H1 (cell line): ENCODE data around the gene SHC3. TPM values are rescaled to one million over a fixed set of nuclear protein-coding genes. Genes with fewer than 3 reads are reported as not detected.

Experiments used
- CTCF ChIA-PET: fragments of 300-600 bp; sonication (Branson Sonifier 250); formaldehyde crosslinking; loops from one replicate; lab custom pipeline; 2021; ENCODE audit not compliant: partially characterized antibody; lab: Charles Lee
- POLR2A ChIA-PET: fragments of 300-600 bp; sonication (Branson Sonifier 250); formaldehyde crosslinking; loops from one replicate; lab custom pipeline; 2021; ENCODE audit warnings: inconsistent platforms; ENCODE audit not compliant: partially characterized antibody; lab: Charles Lee
- DNase-seq, 2 experiments: peaks; one replicate each; pipeline versions ENCODE4 v3.0.0 to v3.0.0-alpha.2; 2010 to 2022; ENCODE audit warnings: low spot score in 2 of 2, low read depth in 1 of 2, mixed read lengths in 1 of 2
- FAIRE-seq: peaks from 2 replicates; lab custom pipeline; 2011; peaks lifted over from hg19 to GRCh38; lab: Jason Lieb, UNC
- H2AFZ ChIP-seq: 2 replicates; pipeline ENCODE4 v1.8.1; 2012; ENCODE audit warnings: low read length, inconsistent platforms
- H2AK5ac ChIP-seq: 2 replicates; pipeline ENCODE4 v1.6.1; 2013; ENCODE audit warnings: low read depth, low read length
- H2BK120ac ChIP-seq: replicated peaks from 2 replicates; pipeline ENCODE3; 2013; ENCODE audit warnings: low read depth, low read length, inconsistent platforms
- H2BK12ac ChIP-seq: 2 replicates; pipeline ENCODE4 v1.6.1; 2013; ENCODE audit warnings: low read depth, low read length
- H2BK15ac ChIP-seq: 2 replicates; pipeline ENCODE4 v1.6.1; 2013; ENCODE audit warnings: low read length
- H2BK20ac ChIP-seq: 2 replicates; pipeline ENCODE4 v1.6.1; 2013; ENCODE audit warnings: low read length
- H2BK5ac ChIP-seq: 2 replicates; pipeline ENCODE4 v1.6.1; 2013; ENCODE audit warnings: low read depth, low read length
- H3K14ac ChIP-seq: 2 replicates; pipeline ENCODE4 v1.6.1; 2013; ENCODE audit warnings: inconsistent platforms; ENCODE audit not compliant: insufficient read length
- H3K18ac ChIP-seq: 2 replicates; pipeline ENCODE4 v1.6.1; 2013; ENCODE audit warnings: low read length; ENCODE audit errors: extremely low read depth
- H3K23ac ChIP-seq: 2 replicates; pipeline ENCODE4 v1.6.1; 2013; ENCODE audit warnings: inconsistent platforms; ENCODE audit not compliant: insufficient read length
- H3K23me2 ChIP-seq: 2 replicates; pipeline ENCODE4 v1.6.1; 2013; ENCODE audit warnings: low read depth, low read length
- H3K27ac ChIP-seq: 2 replicates; pipeline ENCODE4 v1.6.1; 2011; ENCODE audit warnings: low read depth, low read length, inconsistent platforms
- H3K27me3 ChIP-seq, 4 experiments: replicated peaks in 1 of 4; 1 replicate in 1 of 4; 2 replicates in 3 of 4; pipeline versions ENCODE4 v1.6.1 to v1.8.1; 2011 to 2013; ENCODE audit warnings: low read length in 3 of 4, mild to moderate bottlenecking in 3 of 4, inconsistent platforms in 2 of 4, mixed read lengths in 2 of 4, moderate library complexity in 1 of 4; ENCODE audit not compliant: control insufficient read depth in 3 of 4, insufficient read depth in 3 of 4; ENCODE audit errors: extremely low read depth in 1 of 4
- H3K36me3 ChIP-seq, 4 experiments: 2 replicates each; pipeline versions ENCODE4 v1.6.1 to v1.8.1; 2011 to 2013; ENCODE audit warnings: mild to moderate bottlenecking in 4 of 4, low read length in 3 of 4, moderate library complexity in 2 of 4, control low read depth in 1 of 4, inconsistent platforms in 1 of 4; ENCODE audit not compliant: insufficient read depth in 4 of 4, control insufficient read depth in 2 of 4
- H3K4ac ChIP-seq: replicated peaks from 2 replicates; pipeline ENCODE3; 2013; ENCODE audit warnings: low read length, low read depth, mixed read lengths, inconsistent platforms; ENCODE audit not compliant: insufficient read length
- H3K4me1 ChIP-seq, 4 experiments: replicated peaks in 1 of 4; 1 replicate in 1 of 4; 2 replicates in 3 of 4; pipeline versions ENCODE4 v1.6.1 to v1.8.1; 2011 to 2013; ENCODE audit warnings: low read length in 3 of 4, inconsistent platforms in 2 of 4, mixed read lengths in 1 of 4; ENCODE audit not compliant: insufficient read depth in 4 of 4, control insufficient read depth in 3 of 4
- H3K4me2 ChIP-seq, 2 experiments: 2 replicates each; pipeline versions ENCODE4 v1.6.1 to v1.8.1; 2011 to 2013; ENCODE audit warnings: low read depth in 2 of 2, low read length in 2 of 2, control low read depth in 1 of 2, inconsistent platforms in 1 of 2, mild to moderate bottlenecking in 1 of 2; ENCODE audit not compliant: insufficient read depth in 1 of 2
- H3K4me3 ChIP-seq, 4 experiments: fragments of 200-600, 300-600 bp in 1 of 4; sonication (generic), shearing (Covaris generic), sonication (Bioruptor Twin) in 1 of 4; 2 replicates each; pipeline versions ENCODE4 v1.5.1 to v1.8.1; 2011 to 2016; ENCODE audit warnings: low read length in 4 of 4, low read depth in 3 of 4, control low read depth in 2 of 4, inconsistent platforms in 2 of 4, mild to moderate bottlenecking in 2 of 4, mixed read lengths in 1 of 4, moderate library complexity in 1 of 4; ENCODE audit not compliant: insufficient read depth in 2 of 4; ENCODE audit errors: extremely low read depth in 1 of 4
- H3K56ac ChIP-seq: replicated peaks from 2 replicates; pipeline ENCODE3; 2013; ENCODE audit warnings: low read depth, mild to moderate bottlenecking, mixed read lengths, low read length, inconsistent platforms; ENCODE audit not compliant: insufficient read length
- H3K79me1 ChIP-seq: 2 replicates; pipeline ENCODE4 v1.6.1; 2013; ENCODE audit warnings: low read depth, low read length, control low read depth
- H3K79me2 ChIP-seq, 2 experiments: 2 replicates each; pipeline versions ENCODE4 v1.6.1 to v1.8.1; 2012 to 2013; ENCODE audit warnings: low read length in 2 of 2, mild to moderate bottlenecking in 2 of 2, inconsistent platforms in 1 of 2; ENCODE audit not compliant: insufficient read depth in 2 of 2, control insufficient read depth in 1 of 2
- H3K9ac ChIP-seq, 4 experiments: replicated peaks in 1 of 4; 1 replicate in 1 of 4; 2 replicates in 3 of 4; pipeline versions ENCODE4 v1.6.1 to v1.8.1; 2011 to 2013; ENCODE audit warnings: low read depth in 3 of 4, low read length in 3 of 4, control low read depth in 2 of 4, mild to moderate bottlenecking in 2 of 4, moderate library complexity in 2 of 4, inconsistent platforms in 1 of 4; ENCODE audit errors: extremely low read depth in 1 of 4
- H3K9me3 ChIP-seq, 2 experiments: 2 replicates each; pipeline versions ENCODE4 v1.6.1 to v1.8.1; 2012 to 2013; ENCODE audit warnings: mild to moderate bottlenecking in 2 of 2, moderate library complexity in 2 of 2, control low read depth in 1 of 2, inconsistent platforms in 1 of 2, low read depth in 1 of 2, low read length in 1 of 2, mixed read lengths in 1 of 2; ENCODE audit not compliant: insufficient read depth in 2 of 2
- H4K20me1 ChIP-seq, 2 experiments: replicated peaks in 1 of 2; 2 replicates each; pipeline versions ENCODE3 to v1.8.1; 2011 to 2013; ENCODE audit warnings: inconsistent platforms in 2 of 2, low read length in 2 of 2, mild to moderate bottlenecking in 1 of 2; ENCODE audit not compliant: insufficient read depth in 2 of 2, control insufficient read depth in 1 of 2
- H4K5ac ChIP-seq: 2 replicates; pipeline ENCODE4 v1.6.1; 2013; ENCODE audit warnings: low read length, low read depth, mixed read lengths, inconsistent platforms; ENCODE audit not compliant: insufficient read length
- H4K8ac ChIP-seq: 2 replicates; pipeline ENCODE4 v1.8.0; 2013; ENCODE audit warnings: mild to moderate bottlenecking, moderate library complexity, low read length, inconsistent platforms; ENCODE audit not compliant: insufficient read depth; ENCODE audit errors: extremely low read depth
- H4K91ac ChIP-seq: replicated peaks from 2 replicates; pipeline ENCODE3; 2013; ENCODE audit warnings: low read length, mixed read lengths, inconsistent platforms; ENCODE audit not compliant: insufficient read length
- KDM5A ChIP-seq: fragments of 200-600 bp; IDR thresholded peaks from 2 replicates; pipeline ENCODE4 v1.7.1; 2012; ENCODE audit warnings: mild to moderate bottlenecking, low read length, inconsistent platforms, mixed read lengths
- WGBS, 2 experiments: shearing (Covaris generic) in 1 of 2; methylation state at CpG; one replicate each; pipeline versions ENCODE4 v1.1.6 to v1.1.7; 2013 to 2015; ENCODE audit warnings: low lambda C conversion rate in 2 of 2, mixed read lengths in 2 of 2, inconsistent platforms in 1 of 2, low coverage in 1 of 2, missing lambda C conversion rate in 1 of 2; ENCODE audit not compliant: insufficient replicate concordance in 2 of 2, insufficient coverage in 1 of 2, insufficient read length in 1 of 2; ENCODE audit errors: extremely low coverage in 1 of 2, missing lambda C conversion rate in 1 of 2; 5-methylcytosine and 5-hydroxymethylcytosine counted together
- polyA plus RNA-seq, 7 experiments: library from polyadenylated mRNA; depleted of rRNA in 3 of 7; stranded (reverse) in 5 of 7; unstranded in 2 of 7; fragments of >200 nt in 5 of 7; fragments of 200-250 nt in 2 of 7; gene quantifications; 1 replicate in 5 of 7; 2 replicates in 1 of 7; 4 replicates in 1 of 7; pipeline versions ENCODE4 v1.2.1 to v1.2.3, GENCODE V29; 2011 to 2013; ENCODE audit warnings: missing spikeins in 2 of 7, mixed read lengths in 2 of 7
- total RNA-seq: library from RNA; stranded (reverse); fragmentation: NEBNext Ultra II Directional; extraction: Animal tissue kit (Norgen Biotek cat#: 25700); gene quantifications from 2 replicates; pipeline ENCODE4 v1.2.1, GENCODE V29; 2021
- TF ChIP-seq, protein P1 (sequence below), 3 experiments: IDR thresholded peaks; 1 replicate in 2 of 3; 2 replicates in 1 of 3; pipeline versions ENCODE4 v1.5.1 to v1.6.1; 2011; ENCODE audit warnings: low read length in 3 of 3, mild to moderate bottlenecking in 3 of 3, inconsistent platforms in 2 of 3, low read depth in 1 of 3, moderate library complexity in 1 of 3; ENCODE audit not compliant: insufficient read depth in 1 of 3; ENCODE audit errors: control extremely low read depth in 1 of 3

Gene SHC3
- total and polyA plus RNA-seq, 2 of the 8 experiments (the other 6 are each of a cell fraction or from before 2014, with no cell fraction given), result 1.4 to 7.1 TPM

DNA sequence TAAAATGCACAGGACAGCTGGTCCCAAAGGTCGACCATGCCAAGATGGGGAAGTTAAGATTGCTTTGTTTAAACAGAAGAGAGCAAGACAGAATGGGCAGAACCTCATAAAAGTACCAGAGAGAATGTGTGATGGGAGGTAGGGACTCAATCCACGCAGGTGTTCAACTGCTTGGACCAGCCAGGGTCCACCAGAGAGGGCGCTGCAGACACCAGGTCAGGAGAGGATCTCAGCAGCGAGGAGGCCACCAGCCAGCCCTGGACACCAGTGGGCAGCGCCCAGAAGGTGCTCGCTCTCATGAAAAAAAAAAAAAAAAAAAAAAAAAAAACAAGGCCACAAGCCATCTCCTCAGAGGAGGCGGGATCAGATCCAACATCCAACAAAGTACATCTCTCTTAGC, 81.8 kb downstream of the SHC3 start:
- no peak overlapping the region for H2BK120ac ChIP-seq
- POLR2A ChIA-PET, result no interaction called here
- H3K18ac ChIP-seq, result no peak overlapping the region
- H2AFZ ChIP-seq, result no peak overlapping the region
- H3K23ac ChIP-seq, result no peak overlapping the region
- DNase-seq, result no peak
- no peaks in the 10 kb centered on the region; the same call in 1 of the 2 replicates for H3K23me2 ChIP-seq
- no peaks in the 10 kb centered on the region for H3K4me1 ChIP-seq
- no peak overlapping the region for H3K4ac ChIP-seq
- H3K27me3 ChIP-seq, result no peaks in the 10 kb centered on the region
- H4K8ac ChIP-seq, result no peak overlapping the region
- no peaks in the 10 kb centered on the region for H3K79me1 ChIP-seq
- H2BK15ac ChIP-seq, result no peak overlapping the region
- CTCF ChIA-PET, result interaction anchor here (0.9 to 1.4 kb wide), 2 partner anchors 8 to 52 kb away, joined by 3 to 4 read pairs; no protein-coding TSS in a partner anchor
- TF ChIP-seq, protein P1, sequence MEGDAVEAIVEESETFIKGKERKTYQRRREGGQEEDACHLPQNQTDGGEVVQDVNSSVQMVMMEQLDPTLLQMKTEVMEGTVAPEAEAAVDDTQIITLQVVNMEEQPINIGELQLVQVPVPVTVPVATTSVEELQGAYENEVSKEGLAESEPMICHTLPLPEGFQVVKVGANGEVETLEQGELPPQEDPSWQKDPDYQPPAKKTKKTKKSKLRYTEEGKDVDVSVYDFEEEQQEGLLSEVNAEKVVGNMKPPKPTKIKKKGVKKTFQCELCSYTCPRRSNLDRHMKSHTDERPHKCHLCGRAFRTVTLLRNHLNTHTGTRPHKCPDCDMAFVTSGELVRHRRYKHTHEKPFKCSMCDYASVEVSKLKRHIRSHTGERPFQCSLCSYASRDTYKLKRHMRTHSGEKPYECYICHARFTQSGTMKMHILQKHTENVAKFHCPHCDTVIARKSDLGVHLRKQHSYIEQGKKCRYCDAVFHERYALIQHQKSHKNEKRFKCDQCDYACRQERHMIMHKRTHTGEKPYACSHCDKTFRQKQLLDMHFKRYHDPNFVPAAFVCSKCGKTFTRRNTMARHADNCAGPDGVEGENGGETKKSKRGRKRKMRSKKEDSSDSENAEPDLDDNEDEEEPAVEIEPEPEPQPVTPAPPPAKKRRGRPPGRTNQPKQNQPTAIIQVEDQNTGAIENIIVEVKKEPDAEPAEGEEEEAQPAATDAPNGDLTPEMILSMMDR (IDR thresholded peaks at IDR 0.05; ENCODE audit: control extremely low read depth in 1 of 3, insufficient read depth in 1 of 3, low read depth in 1 of 3, low read length in 3 of 3), result peak; percentile 43 to 70 (median 65)
- TF ChIP-seq KDM5A, result no peak
- H3K79me2 ChIP-seq, result no peaks in the 10 kb centered on the region
- no peak overlapping the region for H2BK20ac ChIP-seq
- H3K36me3 ChIP-seq, result no peaks in the 10 kb centered on the region
- no peak overlapping the region for H3K56ac ChIP-seq
- no peak overlapping the region for H2AK5ac ChIP-seq
- H3K9ac ChIP-seq, result no peak overlapping the region
- no peak for FAIRE-seq
- no peaks in the 10 kb centered on the region for H4K20me1 ChIP-seq
- no peak overlapping the region for H3K4me2 ChIP-seq
- no peak overlapping the region for H2BK12ac ChIP-seq
- no peaks in the 10 kb centered on the region for H3K9me3 ChIP-seq
- 94% methylated on average over 6 of the region's 7 CpGs; no CpG with 5 or more reads in 1 of the 2 experiments for WGBS, 2 experiments
- H4K5ac ChIP-seq, result no peak overlapping the region
- no peak overlapping the region for H2BK5ac ChIP-seq
- no peak overlapping the region for H3K27ac ChIP-seq
- H3K14ac ChIP-seq, result no peak overlapping the region
- no peak overlapping the region for H3K4me3 ChIP-seq
- no peak overlapping the region for H4K91ac ChIP-seq
